GM12872 (cell line): ENCODE data around the gene ANKRD13A.

Source experiments
- CTCF ChIP-seq: IDR thresholded peaks from 3 replicates; pipeline ENCODE4 v1.5.1; 2011; ENCODE audit warnings: low read depth, mild to moderate bottlenecking, low read length, moderate library complexity; ENCODE audit not compliant: insufficient read depth

The ANKRD13A gene

GRCh38 chr12:109994401-109995175 lies 4.6 kb upstream of the ANKRD13A start:
- TF ChIP-seq CTCF, result no peak

GRCh38 chr12:109995361-109995685 lies 3.9 kb upstream of the ANKRD13A start:
- no peak for TF ChIP-seq CTCF

GRCh38 chr12:109995686-109996482 lies 3.3 kb upstream of the ANKRD13A start, which contains the start of gene GIT2:
TSS of gene GIT2 (minus strand) at chr12:109996368. CDS start at chr12:109996224, 144 bp downstream.
- TF ChIP-seq CTCF, result no peak

- TF ChIP-seq CTCF, result no peak
Measured at GRCh38 chr12:109996483-109996853, 2.8 kb upstream of the ANKRD13A start.

GRCh38 chr12:109997393-109997792 lies 1.8 kb upstream of the ANKRD13A start:
- no peak for TF ChIP-seq CTCF

GRCh38 chr12:109998241-109998903 lies 858 bp upstream of the ANKRD13A start:
- TF ChIP-seq CTCF, result no peak

- TF ChIP-seq CTCF, result no peak
Measured at GRCh38 chr12:109999649-109999971, 380 bp downstream of the ANKRD13A start.
